ENCODE measurements around the gene USP1.

The USP1 gene, protein sequence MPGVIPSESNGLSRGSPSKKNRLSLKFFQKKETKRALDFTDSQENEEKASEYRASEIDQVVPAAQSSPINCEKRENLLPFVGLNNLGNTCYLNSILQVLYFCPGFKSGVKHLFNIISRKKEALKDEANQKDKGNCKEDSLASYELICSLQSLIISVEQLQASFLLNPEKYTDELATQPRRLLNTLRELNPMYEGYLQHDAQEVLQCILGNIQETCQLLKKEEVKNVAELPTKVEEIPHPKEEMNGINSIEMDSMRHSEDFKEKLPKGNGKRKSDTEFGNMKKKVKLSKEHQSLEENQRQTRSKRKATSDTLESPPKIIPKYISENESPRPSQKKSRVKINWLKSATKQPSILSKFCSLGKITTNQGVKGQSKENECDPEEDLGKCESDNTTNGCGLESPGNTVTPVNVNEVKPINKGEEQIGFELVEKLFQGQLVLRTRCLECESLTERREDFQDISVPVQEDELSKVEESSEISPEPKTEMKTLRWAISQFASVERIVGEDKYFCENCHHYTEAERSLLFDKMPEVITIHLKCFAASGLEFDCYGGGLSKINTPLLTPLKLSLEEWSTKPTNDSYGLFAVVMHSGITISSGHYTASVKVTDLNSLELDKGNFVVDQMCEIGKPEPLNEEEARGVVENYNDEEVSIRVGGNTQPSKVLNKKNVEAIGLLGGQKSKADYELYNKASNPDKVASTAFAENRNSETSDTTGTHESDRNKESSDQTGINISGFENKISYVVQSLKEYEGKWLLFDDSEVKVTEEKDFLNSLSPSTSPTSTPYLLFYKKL

DNA sequence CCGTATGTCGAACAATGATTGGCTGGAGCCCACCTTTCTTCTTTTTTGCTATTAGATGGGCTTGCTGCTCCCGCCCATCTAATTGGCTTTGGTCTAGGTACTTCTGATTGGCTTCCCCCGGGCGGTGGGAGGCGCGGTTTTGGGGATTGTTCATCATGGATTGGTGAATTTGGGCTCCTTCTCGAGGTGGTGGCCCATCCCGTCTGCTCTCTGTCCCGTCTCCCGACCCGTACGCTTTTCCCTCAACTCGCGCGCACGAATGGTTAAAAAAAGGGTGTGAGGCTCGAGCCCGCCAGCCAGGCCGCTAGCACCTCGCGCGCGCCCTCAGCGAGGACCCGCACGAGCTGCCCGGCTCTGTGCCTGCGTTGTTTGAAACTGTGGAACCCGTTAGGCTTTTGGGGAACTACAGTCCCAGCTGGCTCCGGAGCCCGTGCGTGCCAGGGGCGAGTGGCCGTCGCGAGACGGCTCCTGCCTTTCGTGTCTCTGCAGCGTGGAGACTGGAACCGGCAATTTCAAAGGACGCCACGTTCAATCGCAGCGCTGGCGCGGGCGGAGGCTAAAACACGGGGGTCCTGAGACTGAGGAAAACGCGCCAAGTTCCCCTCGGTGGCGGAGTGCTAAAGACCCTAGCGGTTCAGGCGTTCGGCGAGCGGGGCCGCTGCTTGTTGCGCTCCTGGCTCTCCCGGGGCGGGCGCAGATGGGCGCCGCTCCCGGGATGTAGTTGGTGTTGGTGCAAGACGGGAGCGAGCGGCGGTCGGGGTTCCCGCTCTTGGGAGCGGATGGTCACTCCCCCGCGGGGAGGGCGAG lies at the start of gene USP1:
Gene USP1 (plus strand): TSS at position 584 of the 807 bp plus-strand sequence. CDS start 2,819 bp downstream, outside the sequence.
- peak; percentile 99 for DNase-seq (ENCODE audit: low read depth)

DNA sequence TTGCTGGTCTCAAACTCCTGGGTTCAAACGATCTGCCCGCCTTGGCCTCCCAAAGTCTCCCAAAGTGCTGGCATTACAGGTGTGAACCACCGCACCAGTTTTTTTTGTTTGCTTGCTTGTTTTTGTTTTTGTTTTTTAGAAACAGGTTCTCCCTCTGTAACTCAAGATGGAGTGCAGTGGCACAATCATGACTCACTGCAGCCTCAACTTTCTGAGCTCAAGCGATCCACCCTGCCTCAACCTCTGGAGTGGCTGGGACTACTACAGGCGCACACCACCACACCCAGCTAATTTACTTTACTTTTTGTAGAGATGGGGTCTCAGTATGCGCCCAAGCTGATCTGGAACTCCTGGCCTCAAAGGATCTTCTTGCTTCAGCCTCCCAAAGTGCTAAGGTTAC lies 47.3 kb upstream of the USP1 start:
- no peak for DNase-seq (ENCODE audit: low read depth)

DNA sequence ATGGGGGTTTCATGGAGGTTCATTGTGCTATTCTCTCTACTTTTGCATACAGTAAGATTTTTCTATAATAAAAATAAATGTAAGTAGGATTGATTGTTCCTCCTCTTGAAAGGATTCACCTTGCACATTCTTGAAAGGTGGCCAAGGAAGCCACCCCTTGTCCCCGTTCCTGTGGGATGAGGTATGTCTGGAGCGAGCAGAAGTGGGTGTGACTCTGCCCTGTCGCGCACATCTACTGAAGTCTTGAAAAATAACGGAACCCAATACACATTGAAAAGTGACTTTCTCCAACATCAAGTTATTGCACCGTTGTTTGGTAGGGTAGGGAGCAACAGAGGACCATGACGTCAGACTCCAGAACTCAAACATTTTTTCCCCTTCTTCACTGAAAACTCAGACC lies 46.8 kb upstream of the USP1 start:
- DNase-seq (ENCODE audit: low read depth): no peak

DNA sequence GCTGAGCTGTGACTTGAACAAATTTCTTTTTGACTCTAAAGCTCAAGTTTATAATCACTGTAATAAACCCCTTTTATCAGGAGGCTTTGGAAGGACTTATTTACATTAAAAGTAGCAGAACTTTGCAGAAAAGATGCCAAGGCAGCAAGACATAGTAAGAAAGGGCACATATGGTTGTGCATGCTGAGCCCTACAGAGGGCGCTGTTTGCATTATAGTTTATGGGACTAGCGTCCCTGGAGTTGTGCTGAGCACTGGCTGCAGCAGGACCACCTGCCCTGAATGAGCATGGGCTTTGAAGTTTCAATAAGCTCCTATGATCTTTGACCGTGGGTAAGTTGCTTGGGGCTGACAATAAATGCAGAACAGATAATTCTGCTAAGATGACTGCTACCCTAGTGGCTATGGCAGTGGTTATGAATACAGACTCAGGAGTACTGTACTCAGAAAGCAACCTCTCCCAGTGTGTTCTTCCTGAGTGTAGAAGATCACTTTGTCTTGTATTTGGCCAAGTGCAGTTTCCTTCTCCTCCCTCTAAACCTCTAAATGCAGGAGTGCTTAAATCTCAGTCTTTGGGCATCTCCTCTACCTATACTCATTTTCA lies 45.4 kb upstream of the USP1 start:
- DNase-seq (ENCODE audit: low read depth): no peak

DNA sequence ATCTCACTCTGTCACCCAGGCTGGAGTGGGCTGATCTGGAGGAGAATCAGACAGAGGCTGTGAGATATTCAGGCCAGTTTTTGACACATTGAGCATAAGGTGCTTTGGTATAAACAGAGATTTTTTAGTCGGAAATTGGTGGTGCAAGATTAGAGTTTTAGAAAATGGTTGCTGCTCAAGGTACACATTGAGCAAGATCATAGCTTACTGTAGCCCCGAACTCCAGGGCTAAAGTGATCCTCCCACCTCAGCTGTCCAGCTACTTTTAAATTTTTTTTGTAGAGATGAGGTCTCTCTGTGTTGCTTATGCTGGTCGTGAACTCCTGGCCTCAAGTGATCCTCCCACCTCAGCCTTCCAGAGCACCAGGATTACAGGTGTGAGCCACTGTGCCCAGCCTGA lies 43.9 kb upstream of the USP1 start:
- DNase-seq (ENCODE audit: low read depth): no peak

DNA sequence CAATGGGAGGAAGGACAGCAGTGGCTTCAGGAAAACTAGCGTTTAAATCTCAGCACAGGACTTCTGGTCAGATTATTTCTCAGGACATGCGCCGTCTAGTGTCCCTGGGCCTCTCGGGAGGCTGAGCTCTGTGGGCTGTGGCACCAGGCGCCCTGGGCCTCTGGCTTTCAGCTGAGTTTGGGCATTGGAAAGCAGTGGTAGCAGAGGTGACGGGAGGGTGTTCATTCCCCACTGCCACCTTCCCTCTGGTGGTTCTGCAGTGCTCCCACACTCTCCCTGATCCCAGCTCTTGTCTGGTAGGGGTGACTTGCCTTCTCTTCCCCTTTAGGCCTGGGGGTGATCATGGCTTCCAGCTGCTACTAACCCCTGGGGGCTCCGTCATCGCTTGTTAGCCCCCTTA lies 42.2 kb upstream of the USP1 start:
- no peak for DNase-seq (ENCODE audit: low read depth)

DNA sequence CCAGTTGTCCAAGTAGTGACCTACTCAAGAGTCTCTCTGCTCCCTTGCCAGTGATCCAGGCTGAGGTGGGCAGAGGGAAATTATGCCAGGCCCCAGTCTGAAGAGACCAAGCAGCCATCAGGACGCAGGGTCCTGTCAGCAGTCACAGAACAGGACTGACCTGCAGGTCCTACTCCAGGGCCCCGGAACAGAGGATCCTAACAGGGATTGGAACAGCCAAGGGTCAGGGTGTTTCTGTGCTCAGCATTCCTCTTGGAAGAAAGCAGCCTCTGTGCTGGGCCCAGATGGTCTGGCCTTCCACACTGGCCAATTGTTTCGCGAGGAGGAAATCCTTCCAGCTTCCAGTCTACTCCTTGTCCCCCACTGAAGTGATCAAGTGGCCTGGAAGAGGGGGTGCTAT lies 41.6 kb upstream of the USP1 start:
- no peak for DNase-seq (ENCODE audit: low read depth)

DNA sequence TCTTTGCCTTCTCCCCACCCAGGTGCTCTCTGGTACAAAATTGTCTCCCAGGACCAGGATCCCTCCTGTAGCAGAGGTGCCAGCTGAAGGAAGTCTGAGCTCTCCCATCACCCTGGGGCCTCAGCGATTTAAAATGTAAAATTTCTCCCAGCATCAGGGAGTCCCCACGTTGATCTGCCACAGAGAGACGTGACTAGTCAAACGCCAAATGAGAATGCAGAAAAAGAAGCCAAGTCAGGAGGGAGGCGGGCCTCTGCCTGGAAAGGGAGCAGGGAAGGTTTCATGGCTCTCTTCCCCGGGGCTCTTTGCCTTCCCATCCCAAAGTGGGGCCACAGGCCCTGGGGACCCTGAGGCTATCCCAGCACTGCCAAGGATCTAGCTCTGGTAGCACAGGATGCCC lies 40.0 kb upstream of the USP1 start:
- DNase-seq (ENCODE audit: low read depth): no peak

DNA sequence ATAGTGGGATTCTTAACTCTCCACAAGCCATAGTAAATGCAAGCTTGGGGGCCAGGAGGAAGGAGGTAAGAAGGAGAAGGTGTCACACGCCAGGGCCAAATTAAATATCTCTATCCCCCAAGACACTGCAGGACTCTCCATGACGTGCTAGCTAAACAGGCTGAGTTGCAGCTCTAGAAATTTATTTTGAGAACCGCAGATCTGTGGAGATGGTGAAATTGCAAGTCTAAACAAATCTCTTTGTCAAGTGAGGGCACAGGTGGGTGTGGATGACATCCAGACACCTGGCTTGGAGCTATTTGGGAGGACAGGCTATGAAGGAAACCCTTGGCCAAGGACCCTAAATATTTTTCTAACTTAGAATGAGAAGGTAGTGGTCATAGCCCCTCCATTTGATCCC lies 39.5 kb upstream of the USP1 start:
- DNase-seq (ENCODE audit: low read depth): no peak

DNA sequence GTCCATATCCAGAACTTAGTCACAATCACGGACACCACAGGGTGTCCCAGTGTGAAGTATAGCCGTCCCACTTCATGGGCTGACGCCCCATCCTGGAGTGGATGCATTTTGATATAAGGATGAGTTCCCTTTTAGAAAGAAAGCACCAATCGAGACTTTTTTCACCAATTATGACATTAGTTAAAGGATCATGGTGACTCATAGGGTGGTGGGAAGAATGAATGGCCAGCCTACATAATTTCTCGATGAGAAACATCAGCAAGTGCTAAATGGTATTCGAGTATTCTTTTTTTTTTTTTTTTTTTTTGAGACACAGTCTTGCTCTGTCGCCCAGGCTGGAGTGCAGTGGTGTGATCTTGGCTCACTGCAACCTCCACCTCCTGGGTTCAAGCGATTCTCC lies 38.5 kb upstream of the USP1 start:
- DNase-seq (ENCODE audit: low read depth): peak; percentile 58

DNA sequence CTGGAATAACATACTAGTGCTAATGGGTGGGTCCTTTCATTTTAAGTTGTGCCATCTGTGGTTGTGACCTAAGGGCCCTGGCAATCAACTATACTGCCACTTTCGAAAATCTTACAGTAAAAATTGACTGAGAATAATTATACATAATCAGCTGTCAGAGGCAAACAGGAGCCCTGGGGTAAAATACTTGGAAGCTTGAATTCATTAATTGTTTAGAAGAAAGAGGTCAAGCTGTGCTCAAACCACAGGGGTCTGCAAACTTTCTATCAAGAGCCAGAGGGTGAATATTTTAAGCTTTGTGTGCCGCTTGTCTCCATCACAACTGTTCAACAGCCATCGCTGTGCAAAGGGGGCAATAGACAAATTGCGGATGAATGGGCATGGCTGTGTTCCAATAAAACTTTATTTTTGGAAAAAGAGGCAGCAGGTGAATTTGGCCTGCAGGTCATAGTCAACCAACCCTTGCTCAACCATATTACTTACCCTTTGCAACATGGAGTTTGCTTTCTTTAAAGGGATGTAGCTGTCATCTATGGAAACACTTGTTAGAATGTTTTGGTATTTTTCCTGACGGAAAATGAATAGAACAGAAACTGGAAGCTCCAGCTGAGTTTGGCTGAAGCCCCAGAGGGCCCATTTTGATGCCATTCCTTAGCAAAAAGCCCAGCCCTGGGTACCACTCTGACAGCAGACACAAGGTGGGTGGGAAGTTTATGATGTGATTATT lies 35.7 kb upstream of the USP1 start:
- no peak for DNase-seq (ENCODE audit: low read depth)

DNA sequence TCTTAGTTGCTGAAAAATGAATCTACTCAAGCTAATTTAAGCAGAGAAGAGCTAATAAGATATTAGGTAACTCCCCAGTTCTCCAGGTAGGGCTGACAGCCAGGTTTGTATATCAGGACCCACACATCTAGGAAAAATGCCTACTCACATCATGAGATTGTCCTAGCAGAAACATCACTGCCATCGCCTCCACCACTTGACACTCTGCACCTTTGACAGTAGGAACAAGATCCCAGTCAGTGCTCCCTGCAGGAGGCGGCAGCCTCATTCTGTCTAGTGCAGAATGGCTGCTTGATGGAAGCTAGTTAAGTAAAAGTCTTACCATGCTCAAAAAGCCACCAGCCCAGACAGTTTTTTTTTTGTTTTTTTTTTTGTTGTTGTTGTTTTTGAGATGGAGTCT lies 31.6 kb upstream of the USP1 start:
- DNase-seq (ENCODE audit: low read depth): no peak

DNA sequence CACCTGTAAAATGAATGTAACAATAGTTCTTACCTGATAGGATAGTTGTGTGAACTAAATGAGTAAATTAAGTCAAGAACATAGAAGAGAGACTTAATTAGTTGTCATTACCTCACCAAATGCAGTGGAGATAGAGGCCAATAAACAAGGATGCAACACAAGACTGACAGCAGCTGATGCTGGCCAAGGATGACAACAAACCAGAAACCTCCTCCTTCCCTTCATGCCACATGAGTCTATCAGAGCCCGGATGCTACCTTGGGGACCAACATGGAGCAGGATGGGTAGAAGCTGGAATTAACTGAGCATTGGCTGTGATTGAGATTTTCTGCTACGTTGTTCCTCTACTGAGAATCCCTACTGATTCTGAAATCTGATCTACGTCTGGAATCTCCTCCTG lies 30.3 kb upstream of the USP1 start:
- no peak for DNase-seq (ENCODE audit: low read depth)

DNA sequence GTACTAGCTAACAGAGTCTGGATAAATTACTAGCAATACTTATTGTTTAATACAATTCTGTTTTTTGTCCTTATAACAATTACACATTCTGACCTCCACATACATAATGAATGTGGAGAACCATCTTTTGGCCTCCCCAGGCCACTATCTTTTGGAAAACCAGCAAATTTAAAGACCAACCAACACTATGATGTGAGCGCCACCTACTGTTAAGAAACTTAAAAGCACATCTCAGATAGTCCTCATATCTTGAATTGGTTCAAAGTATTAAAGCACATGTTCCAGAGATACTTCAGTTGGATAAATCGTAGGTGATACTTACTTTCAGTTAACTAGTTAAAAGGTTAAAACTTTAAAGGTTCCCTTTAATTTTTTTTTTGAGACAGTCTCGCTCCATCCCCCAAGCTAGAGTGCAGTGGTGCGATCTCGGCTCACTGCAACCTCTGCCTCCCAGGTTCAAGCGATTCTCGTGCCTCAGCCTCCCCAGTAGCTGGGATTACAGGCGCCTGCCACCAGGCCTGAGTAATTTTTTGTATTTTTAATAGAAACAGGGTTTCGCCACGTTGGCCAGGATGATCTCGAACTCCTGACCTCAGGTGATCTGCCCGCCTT lies 29.3 kb upstream of the USP1 start:
- peak; percentile 42 for DNase-seq (ENCODE audit: low read depth)

DNA sequence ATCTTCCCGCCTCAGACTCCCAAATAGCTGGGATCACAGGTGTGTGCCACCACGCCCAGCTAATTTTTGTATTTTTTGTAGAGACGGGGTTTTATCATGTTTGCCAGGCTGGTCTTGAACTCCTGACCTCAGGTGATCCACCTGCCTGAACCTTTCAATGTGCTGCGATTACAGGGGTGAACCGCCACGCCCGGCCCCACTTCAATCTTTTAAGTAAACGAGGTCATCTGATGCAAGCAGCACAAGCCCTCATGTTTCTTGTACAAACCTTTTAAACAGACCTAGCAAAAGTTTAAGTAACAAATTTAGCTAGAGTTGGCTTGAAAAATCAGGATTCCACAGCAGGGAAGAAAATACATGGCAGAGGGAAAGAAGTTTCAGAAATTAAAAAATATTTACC lies 21.2 kb upstream of the USP1 start:
- no peak for DNase-seq (ENCODE audit: low read depth)

DNA sequence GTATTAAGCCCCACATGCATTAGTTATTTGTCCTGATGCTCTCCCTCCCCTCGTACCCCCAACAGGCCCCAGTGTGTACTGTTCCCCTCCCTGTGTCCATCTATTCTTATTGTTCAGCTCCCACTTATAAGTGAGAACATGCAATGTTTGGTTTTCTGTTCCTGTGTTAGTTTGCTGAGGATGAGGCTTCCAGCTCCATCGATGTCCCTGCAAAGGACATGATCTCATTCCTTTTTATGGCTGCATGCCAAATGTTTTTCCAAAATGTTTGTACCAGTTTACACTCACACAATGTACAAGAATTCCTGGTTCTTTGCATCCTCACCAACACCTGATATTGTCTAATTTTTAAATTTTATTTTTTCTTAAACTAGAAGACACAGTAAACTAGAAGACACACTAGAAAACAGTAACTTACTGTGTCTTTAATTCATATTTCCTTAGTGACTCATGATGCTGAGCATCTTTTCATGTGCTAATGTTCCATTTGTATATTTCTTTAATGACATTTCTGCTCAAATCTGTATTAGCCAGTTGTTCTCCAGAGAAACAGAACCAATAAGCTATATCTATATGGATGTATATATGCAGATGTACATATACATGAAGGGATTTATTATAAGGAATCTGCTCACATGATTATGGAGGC lies 19.4 kb upstream of the USP1 start:
- no peak for DNase-seq (ENCODE audit: low read depth)

DNA sequence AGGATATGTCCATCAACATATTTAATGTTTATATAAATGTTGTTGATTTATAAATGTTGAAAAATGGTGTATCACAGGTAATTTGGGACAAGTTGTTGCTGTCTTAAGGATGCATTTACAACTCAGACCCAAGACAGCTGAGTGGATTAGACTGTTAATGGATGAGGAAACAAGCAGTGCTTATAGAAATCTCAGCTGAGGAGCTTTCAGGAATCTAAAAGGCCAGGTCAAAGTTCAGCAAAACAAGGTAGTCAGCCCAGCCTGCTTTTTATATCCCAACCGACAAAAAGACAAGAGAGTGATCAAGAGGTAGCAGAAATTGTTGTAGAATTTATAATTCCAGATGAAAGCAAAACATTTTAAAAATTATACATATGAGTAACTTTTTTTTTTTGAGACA lies 16.6 kb upstream of the USP1 start:
- no peak for DNase-seq (ENCODE audit: low read depth)

DNA sequence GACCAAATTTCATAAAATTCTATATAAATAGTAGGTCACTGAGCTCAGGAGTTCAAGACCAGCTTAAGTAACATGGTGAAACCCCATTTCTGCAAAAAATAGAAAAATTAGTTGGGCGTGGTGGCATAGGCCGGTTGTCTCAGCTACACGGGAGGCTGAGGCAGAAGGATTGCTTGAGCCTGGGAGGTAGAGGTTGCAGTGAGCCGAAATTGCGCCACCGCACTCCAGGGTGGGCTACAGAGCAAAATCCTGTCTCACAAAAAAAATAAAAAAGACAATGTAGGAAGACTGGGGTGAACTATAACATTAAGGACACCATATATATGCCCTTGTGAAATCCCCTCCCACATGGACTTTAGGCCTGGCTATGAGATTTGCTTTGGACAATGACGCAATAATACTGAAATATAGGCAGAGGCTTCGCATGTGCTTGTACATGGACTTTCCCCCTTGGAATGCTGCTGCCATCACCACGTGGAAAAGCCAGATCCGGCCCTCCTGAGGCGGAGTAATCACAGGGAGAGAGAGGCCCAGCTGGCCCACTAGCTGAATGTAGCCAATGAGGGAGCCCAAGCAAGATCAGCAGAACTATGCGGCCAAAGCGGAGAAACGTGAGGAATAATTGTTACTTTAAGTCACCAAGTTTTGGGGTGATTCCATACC lies 13.1 kb upstream of the USP1 start:
- DNase-seq (ENCODE audit: low read depth): no peak

DNA sequence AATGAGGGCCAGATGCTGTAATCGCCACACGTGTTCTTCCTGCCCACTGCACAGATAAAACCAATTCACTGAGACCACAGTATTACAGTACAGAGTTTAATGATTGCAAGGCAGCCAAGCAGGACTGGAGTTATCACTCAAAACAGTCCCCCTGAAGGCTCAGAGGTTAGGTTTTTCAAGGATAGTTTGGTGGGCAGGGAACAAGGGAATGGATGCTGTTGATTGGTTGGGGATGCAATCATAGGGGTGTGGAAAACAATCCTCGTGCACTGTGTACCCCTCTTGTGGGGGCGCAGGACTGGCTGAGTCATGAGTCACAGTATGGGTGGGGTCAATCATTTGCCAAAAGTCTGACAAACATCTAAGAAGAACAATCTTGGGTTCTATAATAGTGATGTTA lies 12.4 kb upstream of the USP1 start:
- DNase-seq (ENCODE audit: low read depth): no peak

DNA sequence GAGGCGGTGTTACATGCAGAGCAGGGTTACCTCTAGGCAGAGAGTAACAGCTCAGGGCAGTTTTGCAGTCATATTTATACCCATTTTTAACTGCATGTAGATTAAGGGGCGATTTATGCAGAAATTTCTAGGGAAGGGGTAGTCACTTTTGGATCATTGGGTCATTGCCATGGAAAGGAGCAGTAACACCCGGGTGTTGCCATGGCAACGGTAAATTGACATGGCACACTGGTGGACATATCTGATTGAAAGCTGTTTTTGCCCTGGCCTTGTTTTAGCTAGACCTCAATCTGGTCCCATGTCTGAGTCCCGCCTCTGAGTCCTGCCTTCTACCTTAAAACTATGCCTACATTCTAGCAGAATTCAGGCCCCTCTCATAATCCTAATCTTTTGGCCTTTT lies 11.8 kb upstream of the USP1 start:
- DNase-seq (ENCODE audit: low read depth): no peak
